Measurements from ENCODE around the gene AP2A2.

The AP2A2 gene

GRCh38 chr11:1031121-1031899 lies 105.6 kb downstream of the AP2A2 start:
- no peak for DNase-seq

DNA sequence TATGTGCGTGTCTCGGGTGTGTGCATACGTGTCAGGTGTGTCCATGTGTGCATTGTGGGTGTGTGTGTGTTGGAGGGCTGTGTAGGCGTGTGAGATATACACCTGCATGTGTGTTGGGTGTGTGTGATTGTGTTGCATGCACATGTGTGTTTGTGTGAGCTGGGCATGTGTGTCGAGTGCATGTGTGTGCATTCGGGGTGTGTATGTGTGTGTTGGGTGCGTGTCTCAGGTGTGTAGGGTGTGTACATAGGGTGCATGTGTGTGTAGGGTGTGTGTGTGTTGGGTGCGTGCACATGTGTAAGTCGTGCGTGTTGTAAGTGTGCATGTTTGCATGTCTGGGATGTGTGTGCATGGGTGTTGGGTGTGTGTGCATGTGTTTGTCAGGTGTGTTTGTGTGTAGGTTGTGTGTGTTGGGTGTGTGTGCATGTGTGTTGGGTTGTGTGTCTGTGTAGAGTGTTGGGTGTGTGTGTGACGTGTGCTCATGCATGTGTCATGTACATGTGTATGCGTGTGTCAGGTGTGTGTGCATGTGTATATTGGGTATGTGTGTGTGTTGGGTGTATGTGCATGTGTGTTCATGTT lies 106.7 kb downstream of the AP2A2 start:
- DNase-seq = no peak

DNA sequence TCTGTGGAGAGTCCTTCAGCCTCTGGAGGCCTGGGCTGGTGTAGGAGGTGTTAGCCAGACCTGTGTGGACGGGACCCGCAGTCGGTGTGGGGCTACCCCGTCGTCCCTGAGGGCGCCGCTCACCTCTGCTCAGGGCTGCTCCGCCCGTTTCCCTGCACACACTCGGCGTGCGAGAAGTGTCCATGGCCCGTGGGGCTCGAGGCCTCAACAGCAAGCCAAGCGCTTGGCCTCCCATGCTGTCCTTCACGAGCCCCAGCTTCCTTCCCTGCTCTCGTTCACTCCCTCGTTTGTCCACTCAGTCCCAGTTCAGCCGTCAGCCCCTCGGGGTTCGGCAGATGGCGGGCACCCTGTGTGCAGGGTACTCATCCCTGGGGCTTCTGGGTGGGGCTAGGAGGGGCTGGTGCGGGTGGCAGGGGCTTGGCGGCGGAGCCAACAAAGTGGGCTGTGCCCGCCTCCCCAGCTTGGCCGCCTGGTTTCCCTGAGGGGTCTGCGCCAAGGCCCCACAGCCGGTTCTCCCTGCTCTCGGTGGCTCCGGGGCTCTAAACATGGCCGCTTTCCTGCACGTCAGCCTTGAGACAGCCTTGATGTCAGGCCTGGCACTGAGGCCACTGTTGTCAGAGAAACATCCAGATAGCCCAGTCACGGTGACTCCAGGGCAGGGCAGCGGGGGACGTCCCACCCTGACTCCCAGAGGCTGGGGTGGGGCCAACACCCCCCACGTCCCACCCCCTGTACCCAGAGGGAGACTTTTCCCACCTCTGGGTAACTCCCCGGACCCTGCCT lies 107.5 kb downstream of the AP2A2 start:
- no peak for DNase-seq

GRCh38 chr11:1034001-1034400 lies 108.3 kb downstream of the AP2A2 start:
- DNase-seq = no peak

DNA sequence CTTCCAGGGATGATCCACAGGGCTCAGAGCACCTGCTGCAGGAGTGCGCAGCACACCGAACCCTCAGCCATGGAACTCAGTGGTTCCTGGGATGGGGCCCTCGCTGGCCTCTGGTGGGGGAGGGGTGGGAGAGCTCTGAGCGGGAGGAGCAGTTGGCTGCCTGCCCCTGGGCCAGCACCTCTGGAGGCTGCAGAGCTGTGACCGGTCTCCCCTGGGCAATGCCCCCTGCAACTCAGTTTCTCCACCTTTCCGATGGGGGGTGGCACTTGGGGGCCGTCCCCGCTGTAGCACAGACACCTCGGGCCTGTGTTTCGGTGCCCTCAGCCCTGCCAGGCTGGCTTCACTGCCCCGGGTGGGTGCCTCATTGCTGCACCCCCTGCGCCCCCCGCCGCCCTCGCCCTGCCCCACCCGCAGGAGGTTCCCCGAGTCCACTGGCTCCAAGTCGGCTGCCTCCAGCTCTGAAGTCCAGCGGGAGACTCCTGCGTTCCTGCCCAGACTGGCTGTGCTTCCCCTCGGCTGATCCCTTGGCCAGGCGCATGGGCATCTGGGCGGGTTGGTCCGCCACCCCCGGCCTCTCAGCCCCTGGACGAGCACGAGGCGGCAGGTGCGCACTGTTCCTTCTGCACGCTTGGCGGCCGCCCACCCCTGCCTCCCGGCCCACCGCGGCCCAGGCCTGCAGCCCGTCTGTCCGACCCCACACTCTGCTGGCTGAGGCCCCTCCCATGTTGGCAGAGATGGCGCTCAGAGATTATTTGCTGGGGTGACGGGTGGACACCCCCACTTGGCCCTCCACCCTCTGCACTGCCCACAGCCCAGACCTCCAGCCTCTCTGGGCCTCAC lies 109.0 kb downstream of the AP2A2 start:
- no peak for DNase-seq

DNA sequence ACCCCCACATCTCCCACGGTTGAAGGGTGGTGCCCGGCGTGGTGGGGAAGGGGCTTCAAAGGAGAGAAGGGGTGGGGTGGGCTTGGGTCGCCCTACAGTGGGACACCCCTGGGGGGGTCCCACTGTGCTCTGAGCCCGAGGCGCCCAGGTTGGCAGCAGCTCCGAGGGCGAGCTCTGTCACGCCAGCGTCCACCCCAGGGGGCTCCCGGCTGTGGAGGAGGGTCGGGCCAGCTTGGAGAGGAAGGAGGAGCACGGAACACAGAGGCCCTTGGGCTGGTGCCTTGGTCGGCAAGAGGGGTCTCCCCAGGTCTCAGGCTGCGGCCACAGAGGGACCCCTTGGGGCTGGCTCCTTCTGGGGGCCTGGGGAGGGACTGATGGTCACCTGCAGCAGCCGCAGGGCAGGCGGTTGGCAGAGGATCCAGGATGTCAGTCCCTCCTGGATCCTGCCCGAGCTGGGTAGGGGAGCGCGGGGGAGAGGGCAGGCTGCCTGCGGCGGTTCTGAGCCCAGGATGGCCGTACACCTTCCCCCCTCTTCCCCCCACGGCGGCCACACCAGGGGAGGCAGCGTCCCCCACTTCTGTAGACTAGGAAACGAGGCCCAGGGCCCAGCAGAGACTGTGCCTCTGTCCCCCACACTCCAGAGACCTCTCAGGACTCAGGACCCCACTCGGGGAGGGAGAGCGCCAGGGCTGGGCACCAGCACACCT lies 110.1 kb downstream of the AP2A2 start:
- no peak for DNase-seq

- no peak for DNase-seq
Measured at GRCh38 chr11:1036303-1036923, 110.7 kb downstream of the AP2A2 start, which contains the start of gene MUC6. MUC6 (minus strand) TSS chr11:1036718; CDS start chr11:1036655, 63 bp downstream.

- DNase-seq = no peak
Measured at GRCh38 chr11:1036931-1037330, 111.3 kb downstream of the AP2A2 start.

DNA sequence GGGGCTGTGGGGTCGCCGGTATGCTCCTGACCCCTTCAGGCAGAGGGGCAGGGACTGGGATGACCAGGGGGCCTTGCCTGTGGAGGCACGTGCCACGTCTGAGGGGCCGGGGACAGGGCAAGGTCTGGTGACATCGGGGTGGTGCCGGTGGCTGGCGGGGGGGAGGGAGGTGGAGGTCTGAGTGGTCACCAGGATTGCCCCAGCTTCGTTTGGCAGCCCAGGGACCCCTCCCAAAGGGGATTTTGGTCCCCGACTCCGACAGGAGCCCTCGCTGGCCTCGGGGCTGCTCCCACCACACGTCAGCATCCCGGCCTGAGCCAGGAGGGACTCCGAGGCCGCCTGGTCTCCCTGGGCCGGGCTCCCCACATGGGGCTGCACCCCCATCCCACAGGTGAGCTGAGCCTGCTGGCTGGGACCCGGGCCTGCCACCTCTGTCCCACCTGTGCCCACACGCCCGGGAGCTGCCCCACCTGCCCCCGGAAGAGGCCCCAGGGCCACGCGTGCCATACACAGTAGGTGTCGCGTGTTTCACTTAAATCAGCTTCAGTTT lies 111.9 kb downstream of the AP2A2 start:
- DNase-seq = no peak

- DNase-seq = no peak
Measured at GRCh38 chr11:1038361-1038760, 112.7 kb downstream of the AP2A2 start.

GRCh38 chr11:1038921-1039320 lies 113.3 kb downstream of the AP2A2 start:
- no peak for DNase-seq

- no peak for DNase-seq
Measured at GRCh38 chr11:1039481-1040427, 114.1 kb downstream of the AP2A2 start.

GRCh38 chr11:1040428-1041148 lies 114.9 kb downstream of the AP2A2 start:
- no peak for DNase-seq

- DNase-seq = no peak
Measured at GRCh38 chr11:1041149-1041467, 115.4 kb downstream of the AP2A2 start.

DNA sequence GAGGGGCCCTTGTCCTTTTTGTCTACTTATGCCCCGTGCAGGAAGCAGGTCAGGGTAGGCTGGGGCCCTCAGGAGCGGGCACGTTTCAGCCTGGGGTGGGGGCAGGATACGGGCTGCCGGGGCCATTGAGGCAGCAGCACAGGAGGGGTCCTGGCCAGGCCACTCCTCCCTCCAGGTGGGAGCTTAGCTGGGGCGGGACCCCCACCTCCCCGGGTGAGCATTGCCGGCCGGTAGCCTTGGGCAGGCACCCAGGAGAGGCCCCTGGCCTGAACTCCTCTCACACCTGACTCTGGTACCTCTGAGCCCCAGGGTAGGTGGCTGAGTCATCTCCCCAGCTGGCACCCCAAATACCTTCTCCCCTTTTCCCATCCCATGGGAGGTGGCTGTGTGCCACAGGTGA lies 115.8 kb downstream of the AP2A2 start:
- DNase-seq = no peak

DNA sequence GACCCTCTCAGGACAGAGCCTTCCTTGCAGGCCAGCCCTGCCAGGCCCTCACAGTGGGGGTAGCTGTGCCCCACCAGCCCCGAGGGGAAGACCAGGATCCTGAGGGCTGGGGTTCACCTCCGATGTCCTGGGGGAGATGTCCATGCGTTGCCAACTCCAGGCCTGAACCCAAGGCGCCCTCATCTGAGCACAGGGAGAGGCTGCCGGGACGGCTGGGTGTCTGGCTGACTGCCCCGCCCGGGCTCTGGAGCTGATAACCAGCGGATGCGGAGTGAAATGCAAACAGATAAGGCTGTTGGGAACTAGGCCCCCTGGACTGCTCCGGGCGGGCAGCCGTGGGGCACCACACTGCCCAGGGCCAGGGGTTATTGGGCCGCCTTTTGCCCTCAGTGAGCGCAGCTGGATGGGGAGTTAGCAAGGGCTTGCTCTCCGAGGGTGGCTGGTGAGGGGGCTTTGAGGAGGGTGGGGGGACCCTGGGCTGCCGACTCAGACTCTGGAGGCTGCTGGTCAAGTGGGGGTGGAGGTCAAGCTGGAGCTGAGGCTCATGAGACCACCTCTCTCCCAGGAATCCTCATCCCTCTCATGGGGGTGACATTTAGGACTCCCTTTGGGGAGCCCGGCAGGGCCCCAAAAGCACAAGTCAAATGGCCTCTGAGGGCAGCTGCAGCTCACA lies 116.4 kb downstream of the AP2A2 start:
- DNase-seq = no peak

DNA sequence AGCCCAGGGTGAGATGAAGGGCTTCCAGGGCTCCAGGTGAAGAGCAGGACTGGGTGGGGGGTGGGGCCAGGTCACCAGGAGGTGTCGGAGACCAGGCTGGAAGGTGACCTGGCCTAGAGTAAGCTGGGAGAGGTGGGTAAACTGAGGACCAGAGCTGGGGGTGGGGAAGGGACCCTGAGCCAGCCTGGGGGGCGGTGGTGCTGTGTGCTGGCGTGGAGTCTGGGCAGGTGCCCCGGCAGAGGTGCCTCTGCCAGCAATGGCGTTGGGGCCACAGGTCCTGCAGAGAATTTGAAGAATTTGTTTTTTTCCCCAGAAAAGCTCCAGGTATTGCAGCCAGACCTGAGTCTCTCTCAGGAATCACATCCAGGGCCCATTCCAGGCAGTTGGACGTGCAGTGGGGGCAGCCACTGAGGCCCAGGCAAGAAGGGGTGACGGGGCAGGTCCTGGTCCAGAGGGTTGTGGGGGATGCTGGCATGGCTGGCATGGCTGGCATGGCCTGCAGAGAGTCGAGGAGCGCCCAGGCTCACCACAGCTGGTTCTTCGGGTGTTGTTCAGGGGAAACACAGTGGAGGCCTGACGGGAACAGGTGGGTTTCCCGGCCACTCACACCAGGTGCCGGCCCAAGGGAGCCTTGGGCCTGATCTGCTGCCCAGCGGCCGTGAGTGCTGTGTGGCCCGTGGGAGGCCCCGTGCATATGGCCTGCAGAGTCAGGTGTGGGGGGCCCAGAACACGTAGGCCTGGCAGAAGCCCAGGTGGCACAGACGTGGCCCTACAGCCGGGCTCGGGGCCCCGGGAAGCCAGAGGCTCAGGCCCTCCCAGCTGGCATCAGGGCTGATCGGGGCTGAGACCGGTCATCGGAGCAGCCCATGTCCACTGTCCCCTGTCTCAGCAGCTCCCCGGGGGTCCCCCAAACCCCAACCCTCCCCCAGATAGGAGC lies 117.2 kb downstream of the AP2A2 start:
- no peak for DNase-seq

DNA sequence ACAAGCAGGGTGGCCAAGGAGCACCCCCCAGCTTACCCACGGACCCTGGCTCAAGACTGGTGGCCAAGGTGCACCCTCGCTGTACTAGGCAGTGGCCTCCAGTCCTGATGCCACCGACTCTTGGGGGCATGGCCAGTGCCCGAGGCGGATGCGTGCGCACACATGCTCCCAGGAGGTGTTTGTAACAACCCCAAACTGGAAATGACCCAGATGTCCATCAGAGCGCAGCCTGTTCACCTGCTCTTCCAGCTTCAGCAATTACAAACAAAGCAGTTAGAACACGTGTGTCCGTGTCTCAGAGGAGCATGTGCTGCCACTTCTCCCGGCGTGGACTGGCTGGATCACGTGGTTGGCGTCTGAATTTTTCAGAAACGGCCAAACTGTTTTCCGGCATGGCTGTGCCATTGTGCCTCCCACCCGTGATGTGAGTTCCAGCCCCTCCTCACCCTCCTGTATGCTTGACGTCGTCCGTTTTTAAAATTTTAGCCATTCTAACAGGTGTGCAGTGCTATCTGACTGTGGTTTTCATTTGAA lies 118.0 kb downstream of the AP2A2 start:
- no peak for DNase-seq
